G401.6 (cell line): Measurements from ENCODE around the gene C13orf46.
"Not testable (repeated sequence)": the region's sequence is repeated elsewhere in the genome, so short reads cannot be mapped to it uniquely, and the experiment has no call there.

Experiments
- FAIRE-seq: peaks from 2 replicates; lab custom pipeline; 2012; peaks lifted over from hg19 to GRCh38; lab: Jason Lieb, UNC

C13orf46 gene

DNA sequence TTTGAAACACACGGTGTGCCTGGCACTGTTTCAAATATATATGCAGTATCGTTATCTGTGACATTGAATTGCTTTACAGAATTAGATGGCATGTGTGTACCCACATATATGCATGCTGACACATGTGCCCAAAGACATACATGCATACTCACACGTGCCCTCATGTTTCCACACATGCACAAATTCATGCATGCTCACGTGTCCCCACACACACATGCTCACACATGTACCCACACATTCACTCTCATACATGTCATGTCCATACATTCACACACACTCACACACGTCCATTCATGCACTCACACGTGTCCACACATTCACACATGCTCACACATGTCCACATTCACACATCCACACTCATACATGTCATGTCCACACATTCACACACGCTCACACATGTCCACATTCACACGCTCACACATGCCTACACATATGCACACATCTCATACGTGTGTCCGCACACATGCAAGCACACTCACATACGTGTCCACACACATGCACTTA, 17.9 kb upstream of the C13orf46 start:
- no peak for FAIRE-seq

DNA sequence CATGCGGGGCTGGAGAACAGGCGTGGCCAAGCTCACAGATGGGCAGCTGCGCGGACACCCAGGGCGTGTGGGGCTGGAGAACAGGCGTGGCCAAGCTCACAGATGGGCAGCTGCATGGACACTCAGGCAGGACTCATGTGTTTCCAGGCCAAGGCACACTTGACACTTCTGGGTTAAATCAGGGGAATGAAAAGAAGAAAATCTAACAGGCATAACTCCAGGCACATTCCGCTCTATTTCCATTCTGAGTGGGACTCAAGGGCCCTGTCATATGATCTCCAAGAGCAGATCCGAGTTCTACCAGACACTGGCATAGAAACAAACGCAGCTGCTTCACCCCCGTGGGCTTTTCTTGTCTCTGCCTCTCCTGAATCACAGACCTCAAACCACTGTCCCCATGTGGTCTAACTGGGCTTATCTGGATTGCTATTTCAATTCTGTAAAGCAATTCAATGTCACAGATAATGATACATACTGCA, 17.4 kb upstream of the C13orf46 start:
- FAIRE-seq, result no peak

DNA sequence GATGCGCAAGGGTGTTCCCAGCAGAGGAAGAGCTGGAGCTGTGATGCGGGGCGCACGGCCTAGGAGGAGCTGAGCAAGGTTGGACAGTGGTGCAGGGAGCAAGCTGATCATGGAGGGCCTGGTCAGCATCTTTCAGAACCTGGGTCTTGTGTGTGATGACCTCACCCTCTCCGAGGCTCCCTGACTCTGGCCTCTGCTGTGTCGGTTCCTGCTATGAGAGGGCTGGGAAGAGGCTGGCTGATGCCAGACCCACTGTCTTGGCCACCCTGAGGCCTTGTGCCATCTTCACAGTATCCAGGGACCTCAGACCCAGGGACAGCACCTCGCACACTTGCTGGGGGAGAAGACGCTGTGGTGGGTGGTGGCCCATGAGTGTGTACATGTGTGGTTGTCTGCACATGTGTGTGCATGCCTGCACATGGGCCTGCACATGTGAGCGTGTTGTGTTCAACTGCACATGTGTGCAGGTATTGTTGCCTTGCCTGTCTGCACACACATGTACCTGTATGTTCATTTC, 16.5 kb upstream of the C13orf46 start:
- FAIRE-seq, result no peak

DNA sequence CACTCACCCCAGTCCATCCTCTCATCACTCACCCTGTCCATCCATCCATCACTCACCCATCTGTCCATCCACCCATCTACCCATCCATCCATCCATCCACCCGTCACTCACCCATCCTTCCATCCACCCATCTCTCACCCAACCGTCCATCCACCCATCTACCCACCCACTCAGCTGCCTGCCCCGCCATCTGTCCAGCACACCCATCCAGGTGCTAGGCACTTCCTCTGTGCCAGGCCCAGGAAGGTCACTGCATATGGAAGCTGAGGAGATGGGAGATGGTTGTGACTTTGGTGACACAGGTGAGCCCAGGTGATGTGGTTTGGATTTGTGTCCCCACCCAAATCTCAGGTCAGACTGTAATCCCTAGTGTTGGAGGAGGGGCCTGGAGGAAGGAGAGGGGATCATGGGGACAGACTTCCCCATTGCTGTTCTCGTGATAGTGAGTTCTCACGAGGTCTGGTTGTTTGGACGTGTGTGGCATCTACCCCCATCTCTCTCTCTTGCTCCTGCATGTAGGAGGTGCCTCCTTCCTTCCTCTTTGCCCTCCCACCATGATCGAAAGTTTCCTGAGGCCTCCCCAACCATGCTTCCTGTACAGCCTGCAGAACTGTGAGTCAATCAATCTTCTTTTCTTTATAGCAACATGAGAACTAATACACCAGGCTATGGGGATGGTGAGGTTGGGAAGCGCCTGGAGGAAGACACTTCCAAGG, 15.9 kb upstream of the C13orf46 start:
- no peak for FAIRE-seq

DNA sequence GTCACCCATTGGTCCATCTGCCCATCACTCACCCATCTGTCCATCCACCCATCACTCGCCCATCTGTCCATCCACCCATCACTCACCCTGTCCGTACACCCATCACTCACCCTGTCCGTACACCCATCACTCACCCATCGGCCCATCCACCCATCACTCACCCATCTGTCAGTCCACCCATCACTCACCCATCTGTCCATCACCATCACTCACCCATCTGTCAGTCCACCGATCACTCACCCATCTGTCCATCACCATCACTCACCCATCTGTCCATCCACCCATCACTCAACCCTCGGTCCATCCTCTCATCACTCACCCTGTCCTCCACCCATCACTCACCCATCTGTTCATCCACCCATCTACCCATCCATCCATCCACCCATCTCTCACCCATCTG, 15.0 kb upstream of the C13orf46 start:
- FAIRE-seq, result not testable (repeated sequence)

DNA sequence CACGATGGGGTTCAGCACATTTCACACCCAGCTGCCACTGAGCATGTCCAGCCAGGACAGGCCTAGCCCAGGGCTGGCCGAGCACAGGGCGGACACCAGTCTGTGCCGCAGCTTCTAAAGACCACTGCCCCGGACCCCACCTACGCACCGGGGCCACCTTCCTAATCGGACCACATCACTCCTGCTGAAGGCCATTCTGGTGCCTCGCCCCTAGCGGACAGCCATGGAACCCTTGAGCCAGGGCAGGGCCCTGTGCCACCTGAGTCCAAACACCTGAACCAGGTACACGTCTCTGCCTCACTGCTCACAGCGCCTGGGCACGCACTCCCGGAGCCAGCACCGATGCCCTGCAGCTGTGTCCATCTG, 8.4 kb upstream of the C13orf46 start:
- FAIRE-seq, result no peak

DNA sequence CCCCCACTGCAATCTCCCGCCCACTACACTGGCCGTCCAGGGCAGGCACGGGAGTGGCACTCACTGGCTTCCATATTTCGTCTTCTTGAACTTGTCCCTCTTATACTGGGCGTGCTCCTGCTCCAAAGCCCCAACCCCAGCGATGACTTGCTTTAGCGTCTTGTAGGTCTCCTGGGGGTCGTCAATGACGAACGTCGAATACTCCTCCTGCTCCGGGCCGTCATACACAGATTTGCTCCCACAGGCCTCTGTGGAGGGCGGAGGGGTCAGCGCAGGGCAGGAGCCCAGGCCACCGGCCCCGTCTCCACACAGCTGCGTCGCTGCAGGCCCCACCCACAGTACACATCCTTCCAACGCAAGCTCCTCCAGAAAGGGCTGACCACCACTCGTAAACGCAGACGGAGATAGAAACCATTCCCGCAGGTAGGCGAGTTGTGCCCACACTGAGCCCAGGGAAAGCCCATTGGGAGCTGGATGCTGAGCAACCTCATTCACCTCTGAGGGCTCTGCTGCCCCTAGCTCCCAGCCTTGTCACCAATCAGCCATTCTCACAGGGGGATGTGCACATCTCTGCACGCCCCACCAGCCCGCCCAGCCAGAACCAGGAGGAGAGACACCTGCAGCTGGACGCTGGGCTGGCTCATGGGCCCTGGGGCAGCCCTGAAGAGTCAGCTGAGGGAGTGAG, 7.9 kb upstream of the C13orf46 start:
- FAIRE-seq, result no peak

DNA sequence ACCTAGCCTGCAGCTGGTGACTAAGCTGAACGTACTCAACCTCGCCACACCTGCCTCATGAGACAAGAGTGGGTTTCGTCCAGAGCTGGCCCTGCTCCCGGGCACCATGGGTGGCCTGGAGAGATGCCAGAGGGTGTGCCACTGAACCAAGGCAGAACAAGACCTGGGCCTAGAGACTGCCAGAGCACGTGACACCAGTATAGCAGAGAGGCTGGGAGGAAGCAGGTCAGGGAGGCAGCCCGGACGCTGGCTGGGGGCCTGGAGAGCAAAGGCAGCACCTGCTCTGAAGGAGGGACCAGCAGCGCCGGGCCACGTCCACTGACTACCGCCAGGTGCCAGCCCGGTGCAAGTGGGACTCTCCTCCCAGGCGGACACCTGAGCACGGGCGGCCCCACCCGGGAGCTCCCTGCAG, 7.3 kb upstream of the C13orf46 start:
- FAIRE-seq, result no peak

DNA sequence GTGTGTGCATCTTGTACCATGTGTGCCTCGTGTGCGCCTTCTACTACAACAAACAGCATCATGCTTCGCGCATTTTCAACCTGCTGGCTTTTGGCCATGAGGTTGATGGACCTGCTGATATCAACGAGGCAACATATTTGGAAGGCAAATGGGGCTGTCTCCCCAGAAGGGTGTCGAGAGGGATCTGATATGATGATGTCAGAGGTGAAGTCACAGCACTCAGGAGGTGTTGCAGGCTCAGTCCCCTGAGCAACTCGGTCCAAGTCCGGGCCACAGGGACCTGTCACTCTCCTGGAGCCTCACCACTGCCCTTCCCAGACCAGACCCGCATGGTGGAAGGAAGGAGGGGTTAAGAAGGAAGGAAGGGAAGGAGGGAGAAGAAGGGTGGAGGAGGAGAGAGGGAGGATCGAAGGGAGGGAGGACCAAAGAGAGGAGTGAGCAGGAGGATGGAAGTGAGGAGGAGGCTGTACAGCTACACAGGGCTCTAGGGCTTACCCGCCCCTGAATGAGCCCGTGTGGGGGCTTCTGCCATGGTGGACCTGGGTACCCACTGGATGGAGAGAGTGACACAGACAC, 6.7 kb upstream of the C13orf46 start:
- FAIRE-seq, result no peak

DNA sequence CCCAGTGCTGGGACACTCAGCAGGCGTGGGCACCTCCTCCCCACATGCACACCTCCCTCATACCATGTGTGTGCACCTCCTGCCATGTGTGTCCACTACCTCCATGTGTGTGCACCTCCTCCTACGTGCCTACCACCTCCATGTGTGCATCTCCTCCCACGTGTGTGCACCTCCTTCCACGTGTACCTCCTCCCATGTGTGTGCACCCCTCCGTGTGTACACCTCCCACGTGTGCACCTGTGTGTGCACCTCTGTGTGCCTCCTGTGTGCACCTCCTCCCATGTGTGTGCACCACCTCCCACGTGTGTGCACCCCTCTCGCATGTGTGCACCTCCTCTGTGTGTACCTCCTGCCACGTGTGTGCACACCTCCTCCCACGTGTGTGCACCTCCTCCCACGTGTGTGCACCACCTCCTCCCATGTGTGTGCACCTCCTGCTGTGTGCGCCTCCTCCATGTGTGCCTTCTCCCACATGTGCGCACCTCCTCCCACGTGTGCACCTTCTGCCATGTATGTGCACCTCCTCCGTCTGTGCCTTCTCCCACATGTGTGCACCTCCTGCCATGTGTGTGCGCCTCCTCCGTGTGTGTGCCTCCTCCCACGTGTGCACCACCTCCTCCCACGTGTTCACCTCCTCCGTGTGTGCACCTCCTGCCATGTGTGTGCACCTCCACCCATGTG, 6.1 kb upstream of the C13orf46 start:
- no peak for FAIRE-seq

DNA sequence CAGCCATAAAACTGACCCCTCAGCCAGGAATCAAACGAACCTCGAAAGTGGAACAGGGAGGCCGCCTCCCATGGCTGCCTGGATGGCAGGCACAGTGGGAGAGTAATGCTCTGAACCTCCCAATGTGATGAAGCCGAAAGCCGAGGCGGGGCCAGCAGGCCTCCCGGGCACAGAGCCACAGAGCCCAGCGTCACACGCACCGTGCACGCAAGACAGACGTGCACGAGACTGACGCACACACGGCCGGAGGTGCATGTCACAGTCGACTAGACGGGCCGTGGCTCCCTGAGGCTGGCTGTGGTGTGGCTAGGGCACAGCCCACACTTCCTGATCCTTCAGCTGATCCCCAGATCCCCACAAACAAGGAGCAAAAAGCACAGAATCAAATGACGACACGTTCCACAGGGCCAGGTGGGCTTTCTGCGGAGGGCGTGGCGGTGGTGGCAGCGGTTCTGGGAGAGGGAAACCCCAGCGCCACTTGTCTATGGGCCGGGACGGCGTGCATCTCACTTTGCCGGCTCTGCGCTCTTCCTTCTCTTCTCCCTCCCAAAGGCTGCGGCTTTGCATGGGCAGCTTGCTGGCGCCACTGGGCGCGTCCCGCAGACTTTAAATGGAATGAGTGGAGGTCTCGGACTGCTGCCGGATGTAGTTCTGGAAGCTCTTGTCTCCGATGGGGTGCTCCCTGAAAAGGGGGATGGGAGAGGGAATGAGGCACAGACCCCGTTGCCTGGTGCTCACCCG, 5.0 kb upstream of the C13orf46 start:
- no peak for FAIRE-seq

DNA sequence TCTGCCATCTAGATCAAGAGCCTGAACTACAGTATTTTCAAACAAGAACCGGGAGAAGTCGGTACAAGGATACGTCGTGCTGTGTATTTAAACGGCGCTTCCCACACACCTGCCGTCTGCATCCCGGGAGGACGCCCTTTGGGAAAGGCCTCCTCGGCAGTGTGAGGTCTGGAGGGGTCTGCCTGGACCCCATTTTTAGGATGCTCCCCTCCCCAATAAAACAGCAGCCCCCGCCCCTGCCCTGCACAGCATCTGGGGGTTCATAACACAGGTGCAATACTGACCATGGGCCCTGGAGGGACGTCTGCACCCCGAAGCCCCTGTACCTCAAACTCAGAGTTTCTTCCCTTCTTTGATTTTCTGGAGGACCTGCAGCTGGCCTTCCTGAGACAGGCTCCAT, 4.1 kb upstream of the C13orf46 start:
- no peak for FAIRE-seq

DNA sequence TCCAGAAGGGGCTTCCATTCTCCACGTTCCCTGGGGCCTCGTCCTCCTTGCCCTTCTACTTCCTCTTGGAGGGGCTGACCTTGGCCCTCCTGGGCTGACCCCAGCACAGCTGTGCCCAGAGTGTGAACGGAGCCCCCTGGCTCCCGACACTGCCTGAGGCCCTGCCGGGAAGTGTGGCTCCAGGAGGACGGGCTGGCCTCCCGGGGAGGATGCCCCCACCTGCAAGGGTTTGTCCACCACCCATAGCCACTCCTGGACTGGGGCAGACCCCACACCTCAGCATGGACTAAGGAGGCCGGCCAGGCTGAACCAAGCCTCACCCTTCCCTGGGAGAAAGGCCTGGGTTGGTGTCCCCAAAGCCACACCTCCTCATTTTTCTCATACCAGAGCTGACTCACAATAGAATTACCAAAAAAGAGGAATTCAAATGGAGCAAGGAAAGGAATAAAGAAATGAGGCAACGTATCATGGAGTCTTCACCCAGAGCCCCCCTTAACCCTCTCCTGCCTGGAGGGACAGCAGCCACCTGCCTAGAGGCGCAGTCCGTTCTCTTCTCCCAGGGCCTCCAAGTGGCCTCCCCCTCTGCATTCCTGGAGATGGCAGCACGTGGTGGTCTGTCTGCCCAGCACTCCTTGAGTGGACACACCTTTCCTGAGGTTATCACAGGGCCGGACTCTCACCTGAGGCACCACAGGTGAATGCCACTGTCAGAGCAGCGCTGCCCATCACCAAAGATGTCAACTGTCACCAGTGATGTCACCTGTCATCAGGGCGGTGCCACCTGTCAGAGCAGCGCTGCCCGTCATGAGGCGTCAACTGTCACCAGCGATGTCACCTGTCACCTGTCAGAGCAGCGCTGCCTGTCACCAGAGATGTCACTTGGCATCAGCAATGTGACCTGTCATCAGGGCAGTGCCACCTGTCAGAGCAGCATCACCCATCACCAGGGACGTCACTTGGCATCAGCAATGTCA, 3.1 kb upstream of the C13orf46 start:
- no peak for FAIRE-seq

DNA sequence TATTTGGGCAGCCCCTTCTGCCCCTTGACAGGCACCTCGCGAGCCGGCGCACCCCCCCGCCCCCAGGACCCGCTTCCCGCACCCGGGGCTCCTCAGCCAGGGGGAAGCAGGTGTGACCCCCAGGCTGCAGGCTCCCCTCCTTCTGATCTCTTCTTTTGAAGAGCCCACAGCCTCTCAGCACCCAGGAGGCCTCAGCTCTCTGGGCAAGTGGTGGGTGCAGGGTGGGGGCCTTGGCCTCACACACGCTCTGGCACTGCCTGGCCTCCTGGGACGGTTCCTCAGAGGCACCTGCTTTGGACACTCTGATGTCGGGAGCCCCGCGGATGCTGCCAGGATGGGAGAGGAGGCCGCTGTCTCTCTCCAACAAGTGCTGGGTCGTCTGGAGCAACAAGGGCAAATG, 1.5 kb upstream of the C13orf46 start:
- no peak for FAIRE-seq

DNA sequence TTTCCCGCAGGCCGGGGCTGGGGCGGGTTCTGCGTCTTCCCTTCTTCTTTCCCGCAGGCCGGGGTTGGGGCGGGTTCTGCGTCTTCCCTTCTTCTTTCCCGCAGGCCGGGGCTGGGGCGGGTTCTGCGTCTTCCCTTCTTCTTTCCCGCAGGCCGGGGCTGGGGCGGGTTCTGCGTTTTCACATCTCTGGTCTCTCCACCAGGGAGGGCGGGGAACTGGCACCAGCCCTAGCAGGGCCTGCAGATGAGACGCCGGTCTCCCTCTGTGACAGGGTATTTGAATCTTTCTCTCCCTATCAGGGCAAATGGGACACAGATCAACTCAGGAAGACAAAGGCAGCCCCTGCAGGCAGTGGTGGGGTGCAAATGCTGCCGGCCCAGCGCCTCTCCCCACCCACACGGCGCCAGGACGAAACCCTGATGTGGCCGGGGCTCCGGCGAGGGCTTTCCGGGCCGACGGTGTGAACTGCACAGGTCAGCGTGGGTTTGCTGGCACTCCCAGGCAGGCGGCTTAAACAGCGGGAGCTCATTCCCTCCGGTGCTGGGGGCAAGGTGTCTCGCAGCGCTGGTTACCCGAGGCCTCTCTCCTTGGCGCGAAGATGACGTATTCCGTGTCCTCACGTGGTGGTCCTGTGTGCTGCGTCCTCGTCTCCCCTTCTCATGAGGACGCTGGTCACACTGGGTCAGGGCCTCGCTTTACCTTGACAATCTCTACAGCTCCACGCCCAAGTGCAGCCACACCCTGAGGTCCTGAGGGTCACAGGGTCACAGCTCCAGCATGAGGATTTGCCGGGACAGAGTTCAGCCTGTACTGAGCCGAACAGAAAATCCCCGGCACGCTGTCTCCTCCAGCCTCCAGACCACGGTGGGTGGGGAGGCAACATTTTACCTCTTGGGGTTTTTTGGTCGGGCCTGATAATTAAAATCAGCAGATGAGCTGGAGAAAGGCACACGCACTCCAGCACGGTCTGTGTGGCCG, 717 bp upstream of the C13orf46 start:
- no peak for FAIRE-seq

DNA sequence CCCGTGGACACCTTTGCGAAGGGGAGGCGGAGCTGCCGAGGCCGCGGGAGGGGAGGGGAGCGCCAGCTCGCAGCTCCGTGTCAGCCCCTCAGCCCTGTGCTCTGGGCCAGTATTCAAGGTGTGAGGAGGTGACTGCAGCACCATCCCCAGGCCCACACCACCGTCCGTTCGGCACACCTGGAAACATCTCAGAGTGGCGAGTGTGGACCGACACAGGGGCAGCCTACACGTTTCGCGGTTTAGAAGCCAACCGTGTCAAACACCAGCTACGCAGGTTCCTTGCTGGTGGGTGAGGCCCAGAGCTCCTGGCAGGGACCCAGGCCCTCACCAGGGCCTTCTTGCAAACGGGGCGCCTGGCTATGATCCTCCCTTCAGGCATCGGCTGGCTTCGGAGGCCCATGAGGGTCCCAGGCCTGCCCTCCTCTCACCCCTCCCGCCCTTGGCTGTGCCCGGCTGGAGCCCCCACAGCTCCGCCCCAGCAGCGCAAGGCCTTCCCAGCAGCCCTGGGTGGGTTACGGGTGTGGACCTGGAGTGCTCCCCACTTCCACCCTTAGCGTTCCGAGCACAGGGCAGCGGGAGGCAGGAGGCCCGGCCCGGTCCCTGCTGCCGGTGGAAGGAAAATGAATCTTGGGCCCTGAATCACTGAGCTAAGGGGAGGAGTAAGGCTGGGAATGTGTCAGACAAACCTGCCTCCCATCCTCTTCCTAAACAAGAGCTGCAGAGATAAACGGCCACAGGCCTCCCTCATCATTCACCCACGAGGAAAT, 1.2 kb downstream of the C13orf46 start:
- no peak for FAIRE-seq

DNA sequence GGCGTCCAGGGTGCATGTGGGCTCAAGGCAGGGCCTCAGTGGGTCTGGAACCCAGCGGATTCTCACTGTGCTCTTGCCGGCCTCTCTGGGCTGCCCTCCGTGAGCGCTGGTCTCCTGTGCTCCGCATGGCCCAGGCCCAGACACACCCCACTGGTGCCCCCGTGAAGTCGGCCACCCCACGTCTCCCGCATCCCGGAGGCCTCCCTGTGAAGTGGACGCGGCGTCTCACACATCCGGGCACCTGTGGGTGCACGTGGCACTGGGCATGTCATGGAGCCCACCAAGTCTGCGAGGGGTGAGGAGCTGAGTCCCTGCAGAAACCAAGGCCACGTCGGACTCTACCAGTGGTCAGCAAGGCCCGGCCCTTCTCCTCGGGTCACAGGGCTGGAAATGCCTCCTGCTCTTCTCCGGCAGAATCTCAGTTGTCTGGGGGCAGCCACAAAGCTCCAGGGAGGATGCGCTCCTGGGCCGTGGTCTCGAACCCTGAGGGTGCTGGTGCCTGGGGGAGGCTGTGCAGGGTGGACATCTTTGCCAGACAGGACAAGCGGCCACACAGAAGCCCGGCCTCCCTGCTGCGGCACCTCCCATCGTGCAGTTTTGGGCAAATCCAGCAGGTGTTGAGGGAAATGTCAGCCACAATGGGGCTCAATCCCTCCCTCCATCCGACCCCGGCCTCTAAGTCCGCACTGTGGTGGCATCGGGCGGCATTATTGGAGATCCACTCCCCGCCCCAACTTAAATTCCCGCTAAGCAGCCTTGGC, 2.2 kb downstream of the C13orf46 start:
- no peak for FAIRE-seq
